Smooth muscle cell (in vitro differentiated cells): ENCODE results near the gene FBXO24. TPM values are rescaled to one million over a fixed set of nuclear protein-coding genes. Genes with fewer than 3 reads are reported as not detected.

Experiments
- DNase-seq: peaks from one replicate; lab custom pipeline; 2025; ENCODE audit not compliant: unreplicated experiment; lab: John Stamatoyannopoulos, UW
- H2AFZ ChIP-seq: fragments of 200-600 bp; sonication (generic); 2 replicates; pipeline ENCODE4 v1.6.0; 2016; ENCODE audit warnings: antibody characterized with exemption, low read depth, mild to moderate bottlenecking
- H3F3A ChIP-seq: fragments of 200-600 bp; sonication (generic); 2 replicates; pipeline ENCODE4 v1.6.0; 2017; ENCODE audit warnings: antibody characterized with exemption, low read depth
- H3K27ac ChIP-seq: fragments of 200-600 bp; sonication (generic); 2 replicates; pipeline ENCODE4 v1.5.1; 2016; ENCODE audit warnings: low read depth, mild to moderate bottlenecking
- H3K27me3 ChIP-seq: fragments of 200-600 bp; sonication (generic); 2 replicates; pipeline ENCODE4 v1.6.1; 2016; ENCODE audit warnings: low read depth, mild to moderate bottlenecking
- H3K36me3 ChIP-seq: fragments of 200-600 bp; sonication (generic); 2 replicates; pipeline ENCODE4 v1.5.1; 2016; ENCODE audit warnings: low read depth
- H3K4me1 ChIP-seq: fragments of 200-600 bp; sonication (generic); 2 replicates; pipeline ENCODE4 v1.5.1; 2016; ENCODE audit warnings: low read depth
- H3K4me2 ChIP-seq: fragments of 200-600 bp; sonication (generic); 2 replicates; pipeline ENCODE4 v1.6.0; 2016; ENCODE audit warnings: mild to moderate bottlenecking
- H3K4me3 ChIP-seq: fragments of 200-600 bp; sonication (generic); 2 replicates; pipeline ENCODE4 v1.5.1; 2016; ENCODE audit warnings: mild to moderate bottlenecking
- H3K79me2 ChIP-seq: fragments of 200-600 bp; sonication (generic); 2 replicates; pipeline ENCODE4 v1.6.0; 2016; ENCODE audit warnings: low read depth, mild to moderate bottlenecking
- H3K9ac ChIP-seq: fragments of 200-600 bp; sonication (generic); 2 replicates; pipeline ENCODE4 v1.6.0; 2016; ENCODE audit warnings: low read depth
- H3K9me3 ChIP-seq: fragments of 200-600 bp; sonication (generic); replicated peaks from 2 replicates; pipeline ENCODE4 v1.5.1; 2016; ENCODE audit warnings: low read depth
- H4K20me1 ChIP-seq: fragments of 200-600 bp; sonication (generic); 2 replicates; pipeline ENCODE4 v1.6.0; 2016; ENCODE audit warnings: low read depth
- WGBS: methylation state at CpG from one replicate; pipeline ENCODE4 v1.1.7; 2016; ENCODE audit warnings: low lambda C conversion rate; 5-methylcytosine and 5-hydroxymethylcytosine counted together
- polyA plus RNA-seq: library from polyadenylated mRNA; unstranded; fragments of >200 nt; fragmentation: Nextera tagmentation; extraction: Ambion mirVana; gene quantifications from 2 replicates; pipeline ENCODE4 v1.2.1, GENCODE V29; 2016
- total RNA-seq: library from RNA; depleted of rRNA; stranded (reverse); fragments of >200 nt; gene quantifications from 2 replicates; pipeline ENCODE4 v1.2.3, GENCODE V29; 2014
- TF ChIP-seq, protein P1 (sequence below): fragments of 200-600 bp; sonication (generic); IDR thresholded peaks from 2 replicates; pipeline ENCODE4 v1.5.1; 2017; ENCODE audit warnings: borderline replicate concordance, mild to moderate bottlenecking, antibody characterized with exemption; ENCODE audit not compliant: insufficient read depth, poor library complexity, severe bottlenecking

Gene FBXO24
- total and polyA plus RNA-seq, 2 experiments from 2014 or later: 0.22 to 0.61 TPM

- Histone ChIP-seq H2AFZ (no peak overlapping the region), H3K36me3 (no peaks in the 10 kb centered on the region), H3K9me3 (no peaks in the 10 kb centered on the region), H3K27me3 (no peaks in the 10 kb centered on the region), H4K20me1 (no peaks in the 10 kb centered on the region), H3K4me2 (no peak overlapping the region), H3K4me1 (no peaks in the 10 kb centered on the region), H3K4me3 (no peak overlapping the region), H3K9ac (no peak overlapping the region), H3K79me2 (no peaks in the 10 kb centered on the region), H3K27ac (no peak overlapping the region), H3F3A (no peaks in the 10 kb centered on the region)
- WGBS: 98% methylated on average over 23 of the region's 23 CpGs
- no peak for DNase-seq
- TF ChIP-seq, protein P1, sequence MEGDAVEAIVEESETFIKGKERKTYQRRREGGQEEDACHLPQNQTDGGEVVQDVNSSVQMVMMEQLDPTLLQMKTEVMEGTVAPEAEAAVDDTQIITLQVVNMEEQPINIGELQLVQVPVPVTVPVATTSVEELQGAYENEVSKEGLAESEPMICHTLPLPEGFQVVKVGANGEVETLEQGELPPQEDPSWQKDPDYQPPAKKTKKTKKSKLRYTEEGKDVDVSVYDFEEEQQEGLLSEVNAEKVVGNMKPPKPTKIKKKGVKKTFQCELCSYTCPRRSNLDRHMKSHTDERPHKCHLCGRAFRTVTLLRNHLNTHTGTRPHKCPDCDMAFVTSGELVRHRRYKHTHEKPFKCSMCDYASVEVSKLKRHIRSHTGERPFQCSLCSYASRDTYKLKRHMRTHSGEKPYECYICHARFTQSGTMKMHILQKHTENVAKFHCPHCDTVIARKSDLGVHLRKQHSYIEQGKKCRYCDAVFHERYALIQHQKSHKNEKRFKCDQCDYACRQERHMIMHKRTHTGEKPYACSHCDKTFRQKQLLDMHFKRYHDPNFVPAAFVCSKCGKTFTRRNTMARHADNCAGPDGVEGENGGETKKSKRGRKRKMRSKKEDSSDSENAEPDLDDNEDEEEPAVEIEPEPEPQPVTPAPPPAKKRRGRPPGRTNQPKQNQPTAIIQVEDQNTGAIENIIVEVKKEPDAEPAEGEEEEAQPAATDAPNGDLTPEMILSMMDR: no peak
These were observed 34.7 kb downstream of the FBXO24 start for GRCh38 chr7:100620804-100621203.

- no peak overlapping the region for H3K4me2 ChIP-seq
- H3F3A ChIP-seq: no peaks in the 10 kb centered on the region
- H3K4me3 ChIP-seq: no peak overlapping the region
- H3K9ac ChIP-seq: no peak overlapping the region
- no peaks in the 10 kb centered on the region for H3K79me2 ChIP-seq
- H3K36me3 ChIP-seq: no peaks in the 10 kb centered on the region
- no peaks in the 10 kb centered on the region for H3K4me1 ChIP-seq
- DNase-seq: no peak
- no peak overlapping the region for H3K27ac ChIP-seq
- H3K27me3 ChIP-seq: no peaks in the 10 kb centered on the region
- WGBS: 87% methylated on average over 8 of the region's 8 CpGs
- no peaks in the 10 kb centered on the region for H4K20me1 ChIP-seq
- H2AFZ ChIP-seq: no peak overlapping the region
- H3K9me3 ChIP-seq: no peaks in the 10 kb centered on the region
- TF ChIP-seq, protein P1: no peak
These were observed 35.4 kb downstream of the FBXO24 start for GRCh38 chr7:100621554-100621953.

DNA sequence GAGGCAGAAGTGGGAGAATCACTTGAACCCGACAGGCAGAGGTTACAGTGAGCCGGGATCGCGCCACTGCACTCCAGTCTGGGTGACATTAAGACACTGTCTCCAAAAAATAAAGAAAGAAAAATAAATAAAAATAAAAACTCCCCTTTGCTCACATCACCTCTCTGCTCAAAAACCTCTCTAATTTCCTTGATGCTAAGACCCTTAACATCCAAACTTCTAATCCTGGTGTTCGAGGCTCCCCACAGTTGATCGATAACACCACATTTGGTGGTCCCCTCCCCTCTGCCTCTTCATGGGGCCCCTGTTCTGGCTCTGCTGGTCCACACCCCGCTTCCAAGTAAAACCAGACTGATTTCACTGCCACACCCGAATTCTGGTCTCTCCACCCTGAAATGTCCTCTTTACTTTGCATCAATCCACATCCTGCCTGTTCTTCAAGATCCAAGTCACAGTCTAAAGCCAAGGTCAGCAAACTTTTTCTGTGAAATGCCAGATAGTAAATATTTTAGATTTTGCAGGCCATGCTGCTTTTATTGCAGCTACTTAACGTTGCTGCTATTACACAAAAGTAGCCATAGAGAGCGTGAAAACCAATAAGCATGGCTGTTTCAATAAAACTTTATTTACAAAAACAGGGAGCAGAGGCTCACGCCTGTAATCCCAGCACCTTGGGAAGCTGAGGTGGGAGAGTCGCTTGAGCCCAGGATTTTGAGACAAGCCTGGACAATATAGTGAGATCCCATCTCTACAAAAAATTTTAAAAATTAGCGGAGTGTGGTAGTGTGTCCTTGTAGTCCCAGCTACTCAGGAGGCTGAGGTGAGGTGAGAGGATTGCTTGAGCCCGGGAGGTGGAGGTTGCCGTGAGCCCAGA lies 38.1 kb downstream of the FBXO24 start:
- H3K27me3 ChIP-seq: no peaks in the 10 kb centered on the region
- no peaks in the 10 kb centered on the region for H3F3A ChIP-seq
- TF ChIP-seq, protein P1: no peak
- no peak overlapping the region for H2AFZ ChIP-seq
- no peak overlapping the region for H3K4me2 ChIP-seq
- no peaks in the 10 kb centered on the region for H3K9me3 ChIP-seq
- 92% methylated on average over 15 of the region's 15 CpGs for WGBS
- no peak overlapping the region for H3K9ac ChIP-seq
- DNase-seq: no peak
- peaks cover 3% of the 10 kb centered on the region for H3K4me1 ChIP-seq
- no peaks in the 10 kb centered on the region for H4K20me1 ChIP-seq
- no peak overlapping the region for H3K27ac ChIP-seq
- H3K79me2 ChIP-seq: no peaks in the 10 kb centered on the region
- H3K4me3 ChIP-seq: no peak overlapping the region
- no peaks in the 10 kb centered on the region for H3K36me3 ChIP-seq
